Measurements from ENCODE around the gene PPFIBP1.

PPFIBP1 gene

DNA sequence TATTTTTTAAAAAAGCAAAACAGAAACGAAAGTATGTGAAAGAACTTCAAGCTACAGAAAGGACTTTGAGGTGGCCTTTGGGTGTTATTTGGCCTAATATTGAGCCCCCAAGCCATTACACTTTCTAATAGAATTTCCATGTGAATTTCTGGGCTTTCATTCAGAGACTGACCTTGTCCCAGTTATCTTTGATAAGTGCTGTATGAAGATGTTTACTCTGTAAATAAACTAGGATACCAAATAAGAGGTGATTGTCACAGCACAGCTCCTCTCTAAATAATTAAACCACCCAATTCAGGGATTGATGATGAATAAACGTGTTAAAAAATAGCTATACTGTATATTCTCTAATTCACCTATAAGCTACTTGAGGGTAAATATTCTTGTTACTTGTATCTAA, 32.8 kb upstream of the PPFIBP1 start:
- DNase-seq (ENCODE audit: low read depth), result no peak
- TF ChIP-seq, protein P1, sequence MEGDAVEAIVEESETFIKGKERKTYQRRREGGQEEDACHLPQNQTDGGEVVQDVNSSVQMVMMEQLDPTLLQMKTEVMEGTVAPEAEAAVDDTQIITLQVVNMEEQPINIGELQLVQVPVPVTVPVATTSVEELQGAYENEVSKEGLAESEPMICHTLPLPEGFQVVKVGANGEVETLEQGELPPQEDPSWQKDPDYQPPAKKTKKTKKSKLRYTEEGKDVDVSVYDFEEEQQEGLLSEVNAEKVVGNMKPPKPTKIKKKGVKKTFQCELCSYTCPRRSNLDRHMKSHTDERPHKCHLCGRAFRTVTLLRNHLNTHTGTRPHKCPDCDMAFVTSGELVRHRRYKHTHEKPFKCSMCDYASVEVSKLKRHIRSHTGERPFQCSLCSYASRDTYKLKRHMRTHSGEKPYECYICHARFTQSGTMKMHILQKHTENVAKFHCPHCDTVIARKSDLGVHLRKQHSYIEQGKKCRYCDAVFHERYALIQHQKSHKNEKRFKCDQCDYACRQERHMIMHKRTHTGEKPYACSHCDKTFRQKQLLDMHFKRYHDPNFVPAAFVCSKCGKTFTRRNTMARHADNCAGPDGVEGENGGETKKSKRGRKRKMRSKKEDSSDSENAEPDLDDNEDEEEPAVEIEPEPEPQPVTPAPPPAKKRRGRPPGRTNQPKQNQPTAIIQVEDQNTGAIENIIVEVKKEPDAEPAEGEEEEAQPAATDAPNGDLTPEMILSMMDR (conservative IDR thresholded peaks at IDR 0.05; ENCODE audit: low read depth, low read length), result no peak
- no peak overlapping the region for H3K4me3 ChIP-seq (ENCODE audit: low read depth, low read length)

- DNase-seq (ENCODE audit: low read depth), result peak; percentile 43
- no peak overlapping the region for H3K4me3 ChIP-seq (ENCODE audit: low read depth, low read length)
Observed at GRCh38 chr12:27493260-27493940, 30.6 kb upstream of the PPFIBP1 start.

DNA sequence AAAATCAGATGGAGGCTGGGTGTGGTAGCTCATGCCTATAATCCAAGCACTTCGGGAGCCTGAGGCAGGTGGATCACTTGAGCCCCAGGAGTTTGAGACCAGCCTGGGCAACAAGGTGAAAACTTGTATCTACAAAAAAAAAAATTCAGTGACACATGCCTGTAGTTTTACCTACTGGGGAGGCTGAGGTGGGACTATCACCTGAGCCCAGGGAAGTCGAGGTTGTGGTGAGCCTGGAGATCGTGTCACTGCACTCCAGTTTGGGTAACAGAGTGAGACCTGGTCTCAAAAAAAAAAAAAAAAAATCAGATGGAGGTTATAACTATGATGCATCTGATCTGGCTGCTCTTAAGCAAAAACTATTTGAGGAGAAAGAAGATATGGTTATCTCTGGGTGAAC, 26.6 kb upstream of the PPFIBP1 start:
- no peak overlapping the region for H3K4me3 ChIP-seq (ENCODE audit: low read depth, low read length)
- no peak for DNase-seq (ENCODE audit: low read depth)
- TF ChIP-seq, protein P1 (conservative IDR thresholded peaks at IDR 0.05; ENCODE audit: low read depth, low read length), result no peak

More at GRCh38 chr12:27493260-27493940, 30.6 kb upstream of the PPFIBP1 start:
- TF ChIP-seq, protein P1 (conservative IDR thresholded peaks at IDR 0.05; ENCODE audit: low read depth, low read length), result no peak

- DNase-seq (ENCODE audit: low read depth), result no peak
- TF ChIP-seq, protein P1 (conservative IDR thresholded peaks at IDR 0.05; ENCODE audit: low read depth, low read length), result no peak
- no peak overlapping the region for H3K4me3 ChIP-seq (ENCODE audit: low read depth, low read length)
Observed at GRCh38 chr12:27498149-27498548, 25.9 kb upstream of the PPFIBP1 start.

- peak; percentile 33 for DNase-seq (ENCODE audit: low read depth)
- no peak overlapping the region for H3K4me3 ChIP-seq (ENCODE audit: low read depth, low read length)
- TF ChIP-seq, protein P1 (conservative IDR thresholded peaks at IDR 0.05; ENCODE audit: low read depth, low read length), result no peak
Observed at GRCh38 chr12:27498761-27499160, 25.2 kb upstream of the PPFIBP1 start.

GRCh38 chr12:27499377-27499776, 24.6 kb upstream of the PPFIBP1 start:
- TF ChIP-seq, protein P1 (conservative IDR thresholded peaks at IDR 0.05; ENCODE audit: low read depth, low read length), result no peak
- DNase-seq (ENCODE audit: low read depth), result no peak
- H3K4me3 ChIP-seq (ENCODE audit: low read depth, low read length), result no peak overlapping the region

DNA sequence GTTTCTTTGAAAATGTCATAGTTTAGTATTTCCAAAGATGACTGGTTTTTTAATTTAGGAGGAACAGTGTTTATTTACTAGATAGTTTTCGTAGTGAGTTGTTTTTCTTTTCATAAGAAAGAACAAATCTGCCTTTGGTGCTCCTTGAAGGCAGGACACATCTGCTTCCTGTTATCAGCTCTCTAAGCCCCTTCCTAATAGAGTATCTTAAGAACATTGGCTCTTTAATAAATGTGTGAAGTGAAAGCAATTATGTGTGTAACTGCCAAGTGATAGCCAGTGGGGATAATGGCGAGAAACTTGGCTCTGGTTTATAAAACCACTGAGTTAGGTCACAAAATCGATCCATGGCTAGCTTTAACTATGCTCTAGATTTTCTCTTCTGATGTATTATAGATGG, 23.5 kb upstream of the PPFIBP1 start:
- TF ChIP-seq, protein P1 (conservative IDR thresholded peaks at IDR 0.05; ENCODE audit: low read depth, low read length), result no peak
- DNase-seq (ENCODE audit: low read depth), result no peak
- H3K4me3 ChIP-seq (ENCODE audit: low read depth, low read length), result no peak overlapping the region
